GM18505 (cell line): ENCODE measurements around the gene PLOD2.

ENCODE experiments used
- ATAC-seq: cut with Tn5 transposase; IDR thresholded peaks from one replicate; pipeline ENCODE4 v1.9.1; 2021; ENCODE audit not compliant: unreplicated experiment
- POLR2A ChIP-seq: IDR thresholded peaks from 4 replicates; pipeline ENCODE4 v1.6.1; 2011; ENCODE audit warnings: borderline replicate concordance; ENCODE audit not compliant: insufficient read depth, insufficient read length; ENCODE audit errors: extremely low read depth

The PLOD2 gene

GRCh38 chr3:146160321-146160963, 542 bp downstream of the PLOD2 start:
- no peak for TF ChIP-seq POLR2A
- ATAC-seq, result peak; percentile 25

GRCh38 chr3:146159616-146160320, 1.2 kb downstream of the PLOD2 start:
- TF ChIP-seq POLR2A, result no peak
- no peak for ATAC-seq

- TF ChIP-seq POLR2A, result no peak
- ATAC-seq, result no peak
Measured at GRCh38 chr3:146159037-146159436, 1.9 kb downstream of the PLOD2 start.

GRCh38 chr3:146157325-146158060, 3.5 kb downstream of the PLOD2 start:
- no peak for ATAC-seq

GRCh38 chr3:146156666-146157314, 4.2 kb downstream of the PLOD2 start:
- ATAC-seq, result no peak
- no peak for TF ChIP-seq POLR2A

More at GRCh38 chr3:146157325-146158060, 3.5 kb downstream of the PLOD2 start:
- TF ChIP-seq POLR2A, result no peak

- ATAC-seq, result no peak
- no peak for TF ChIP-seq POLR2A
Measured at GRCh38 chr3:146156095-146156494, 4.9 kb downstream of the PLOD2 start.

- TF ChIP-seq POLR2A, result no peak
- ATAC-seq, result no peak
Measured at GRCh38 chr3:146154995-146155394, 6.0 kb downstream of the PLOD2 start.

- TF ChIP-seq POLR2A, result no peak
- ATAC-seq, result no peak
Measured at GRCh38 chr3:146154316-146154715, 6.7 kb downstream of the PLOD2 start.

- TF ChIP-seq POLR2A, result no peak
- no peak for ATAC-seq
Measured at GRCh38 chr3:146153429-146153828, 7.6 kb downstream of the PLOD2 start.

- ATAC-seq, result no peak
- TF ChIP-seq POLR2A, result no peak
Measured at GRCh38 chr3:146152834-146153233, 8.2 kb downstream of the PLOD2 start.

- ATAC-seq, result no peak
- no peak for TF ChIP-seq POLR2A
Measured at GRCh38 chr3:146148468-146148931, 12.5 kb downstream of the PLOD2 start.

GRCh38 chr3:146145642-146146041, 15.3 kb downstream of the PLOD2 start:
- ATAC-seq, result no peak
- no peak for TF ChIP-seq POLR2A

GRCh38 chr3:146142757-146143156, 18.2 kb downstream of the PLOD2 start:
- no peak for ATAC-seq
- TF ChIP-seq POLR2A, result no peak
